ELF-1 (cell line): ENCODE measurements around the gene EPO.
"Not testable (repeated sequence)": the region's sequence is repeated elsewhere in the genome, so short reads cannot be mapped to it uniquely, and the experiment has no call there.

ENCODE experiments used
- DNase-seq: peaks from one replicate; pipeline ENCODE4 v3.0.0-alpha.2; 2016; ENCODE audit warnings: low read depth, low spot score

The EPO gene

GRCh38 chr7:100736671-100737070, 16.4 kb downstream of the EPO start:
- DNase-seq, result no peak

DNA sequence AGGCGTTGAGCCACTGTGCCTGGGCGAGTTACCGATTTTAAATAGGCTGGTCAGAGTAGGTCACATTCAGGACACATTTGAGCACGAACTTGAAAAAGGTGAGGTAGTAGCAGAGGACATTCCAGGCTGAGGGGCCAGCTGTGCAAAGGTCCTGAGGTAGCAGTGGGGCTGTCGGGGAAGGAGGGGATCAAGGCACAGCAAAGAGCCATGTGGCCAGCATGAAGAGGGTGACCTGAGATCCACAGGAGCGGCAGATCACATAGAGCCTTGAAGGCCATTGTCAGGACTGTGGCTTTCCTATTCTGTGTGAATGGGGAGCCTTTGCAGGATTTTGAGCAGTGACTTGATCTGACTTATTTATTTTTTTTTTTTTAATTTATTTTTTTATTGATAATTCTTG, 19.7 kb downstream of the EPO start:
- no peak for DNase-seq

DNA sequence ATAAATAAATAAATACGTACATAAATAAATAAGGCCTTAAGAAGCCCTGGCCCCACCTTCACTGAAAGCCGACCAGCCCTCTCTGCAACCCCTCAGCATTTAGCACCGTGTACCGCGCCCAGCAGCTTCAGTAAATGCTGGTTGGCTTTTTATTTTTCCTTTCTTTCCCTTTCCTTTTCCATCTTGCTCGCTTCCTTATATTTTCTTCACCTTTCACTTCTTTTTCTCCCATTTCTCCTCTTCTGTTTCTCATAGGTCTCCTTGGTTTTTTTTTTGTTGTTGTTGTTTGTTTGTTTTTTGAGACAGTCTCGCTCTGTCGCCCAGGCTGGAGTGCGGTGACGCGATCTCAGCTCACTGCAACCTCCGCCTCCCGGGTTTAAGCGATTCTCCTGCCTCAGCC, 24.3 kb downstream of the EPO start:
- DNase-seq, result no peak

DNA sequence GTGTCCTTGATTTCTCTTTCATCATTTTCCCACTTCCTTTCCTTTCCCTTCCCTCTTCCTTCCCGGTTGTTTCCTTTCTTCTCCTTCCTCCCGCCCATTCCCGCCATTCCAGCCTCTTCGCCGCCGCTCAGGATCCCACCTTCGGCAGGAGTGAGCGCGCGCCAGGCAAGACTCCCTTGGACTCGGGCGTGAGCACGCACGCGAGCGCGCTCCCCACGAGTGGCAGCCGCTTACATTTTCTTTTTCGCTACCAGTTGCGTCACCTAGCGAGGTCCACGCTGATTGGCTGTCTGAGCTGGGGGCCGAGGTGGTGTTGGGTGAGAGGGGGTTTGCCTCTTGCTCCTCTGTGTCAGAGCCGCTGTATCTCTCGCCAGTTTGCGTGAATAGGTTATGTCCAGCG, 24.9 kb downstream of the EPO start:
- DNase-seq, result peak; percentile 67

DNA sequence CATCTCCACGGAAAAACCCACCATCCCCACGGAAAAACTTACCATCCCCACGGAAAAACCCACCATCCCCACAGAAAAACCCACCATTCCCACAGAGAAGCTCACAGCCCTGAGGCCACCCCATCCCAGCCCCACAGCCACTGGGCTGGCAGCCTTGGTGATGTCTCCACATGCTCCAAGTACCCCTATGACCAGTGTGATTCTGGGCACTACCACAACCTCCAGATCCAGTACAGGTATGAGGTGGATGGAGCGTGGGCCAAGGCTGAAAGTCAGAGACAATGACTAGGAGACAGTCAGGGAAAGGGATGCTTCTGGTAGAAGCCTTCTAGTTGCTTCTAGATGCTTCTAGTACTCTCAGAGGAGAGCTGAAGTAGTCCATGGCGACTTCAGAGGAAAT, 32.7 kb downstream of the EPO start:
- no peak for DNase-seq

DNA sequence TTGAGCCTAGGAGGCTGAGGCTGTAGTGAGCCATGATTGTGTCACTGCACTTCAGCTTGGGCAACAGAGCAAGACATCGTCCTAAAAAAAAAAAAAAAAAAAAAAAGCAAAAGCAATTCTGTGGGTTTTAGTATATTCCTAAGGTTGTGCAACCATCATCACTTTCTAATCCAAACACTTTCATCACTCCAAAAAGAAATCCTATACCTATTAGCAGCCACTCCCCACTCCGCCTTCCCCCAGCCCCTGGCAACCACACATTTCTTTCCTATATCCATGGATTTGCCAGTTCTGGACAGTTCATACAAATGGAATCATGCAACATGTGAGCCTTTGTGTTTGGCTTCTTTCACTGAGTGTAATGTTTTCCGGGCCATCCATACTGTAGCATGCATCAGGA, 33.5 kb downstream of the EPO start:
- no peak for DNase-seq

- no peak for DNase-seq
These were observed 39.3 kb downstream of the EPO start for GRCh38 chr7:100759357-100760171.

GRCh38 chr7:100762841-100763240, 42.6 kb downstream of the EPO start:
- not testable (repeated sequence) for DNase-seq

DNA sequence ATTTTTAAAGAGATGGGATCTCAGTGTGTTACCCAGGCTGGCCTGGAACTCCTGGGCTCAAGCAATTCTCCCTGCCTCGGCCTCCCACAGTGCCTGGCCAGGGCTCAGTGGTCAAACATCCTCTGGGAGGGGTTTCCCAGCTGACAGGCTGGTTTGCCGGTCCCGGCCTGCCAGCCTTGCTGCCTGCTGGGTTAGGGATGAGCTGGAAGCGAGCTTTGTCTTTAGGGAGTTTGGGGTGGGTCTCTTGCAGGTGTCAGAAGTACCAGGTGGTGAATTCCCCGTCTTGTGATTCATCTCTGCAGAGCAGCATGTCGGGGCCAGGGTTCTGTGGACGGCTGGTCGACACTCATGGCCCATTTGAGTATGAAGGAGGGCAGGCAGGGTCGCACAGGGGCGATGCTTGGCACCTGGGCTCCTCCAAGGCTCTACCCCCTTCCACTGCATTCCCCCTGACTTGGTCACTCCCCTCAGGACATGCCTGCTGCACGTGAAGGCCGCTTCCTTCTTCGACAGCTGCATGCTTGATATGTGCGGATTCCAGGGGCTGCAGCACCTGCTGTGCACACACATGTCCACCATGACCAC, 43.4 kb downstream of the EPO start:
- no peak for DNase-seq

- DNase-seq, result no peak
These were observed 44.6 kb downstream of the EPO start for GRCh38 chr7:100764841-100765240.

- DNase-seq, result no peak
These were observed 45.0 kb downstream of the EPO start for GRCh38 chr7:100765250-100765649.

DNA sequence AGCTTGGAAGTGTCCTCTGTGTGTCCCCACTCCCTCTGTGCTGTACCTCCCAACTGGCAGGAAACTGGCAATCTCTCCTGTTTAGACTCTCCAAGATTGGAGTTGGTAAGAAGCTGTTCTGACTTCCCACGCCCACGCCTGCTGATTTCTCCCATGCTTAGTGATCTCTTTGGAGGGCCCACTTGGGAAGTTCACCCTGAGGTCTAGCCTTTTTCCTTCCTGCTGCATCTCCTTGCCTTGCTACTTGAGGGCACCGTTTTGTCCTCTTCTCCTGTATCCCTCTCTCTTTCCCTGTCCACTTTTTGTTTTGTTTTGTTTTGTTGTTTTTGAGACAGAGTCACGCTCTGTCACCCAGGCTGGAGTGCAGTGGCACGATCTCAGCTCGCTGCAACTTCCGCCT, 48.5 kb downstream of the EPO start:
- DNase-seq, result no peak
